NCI-H2196 treated with DMSO at 0.1 percent for 48 hours (cell line): Measurements from ENCODE around the gene LEPR.

ENCODE experiments used
- DNase-seq: peaks from one replicate; lab custom pipeline; 2025; ENCODE audit not compliant: unreplicated experiment; lab: John Stamatoyannopoulos, UW

LEPR gene

GRCh38 chr1:65412256-65412983 is 8.0 kb upstream of the LEPR start:
- DNase-seq, result no peak

DNA sequence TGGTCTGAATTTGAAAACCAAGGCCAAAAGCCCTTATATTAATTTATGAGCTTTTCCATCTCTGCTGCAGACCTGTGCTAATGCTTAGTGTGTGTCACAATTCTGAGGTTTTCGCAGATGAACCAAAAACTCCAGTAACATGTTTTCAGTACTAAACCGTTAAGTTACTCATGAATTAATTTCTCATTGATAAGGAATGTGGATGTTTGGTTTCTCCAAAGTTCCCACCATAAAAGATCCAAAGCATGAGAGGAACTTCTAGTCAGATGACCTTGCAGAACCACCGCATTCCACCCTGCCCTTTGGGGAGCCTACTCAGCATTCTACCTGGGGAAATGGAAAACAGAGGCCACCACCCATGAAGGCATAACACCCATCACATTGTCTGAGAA is 7.5 kb upstream of the LEPR start:
- DNase-seq, result no peak

GRCh38 chr1:65414538-65414937 is 5.9 kb upstream of the LEPR start:
- DNase-seq, result no peak

GRCh38 chr1:65416767-65417166 is 3.7 kb upstream of the LEPR start:
- no peak for DNase-seq

- no peak for DNase-seq
Observed at GRCh38 chr1:65417729-65418128, 2.7 kb upstream of the LEPR start.

- no peak for DNase-seq
Observed at GRCh38 chr1:65418522-65419185, 1.8 kb upstream of the LEPR start.

GRCh38 chr1:65419681-65420589 is 533 bp upstream of the LEPR start:
- peak; percentile 96 for DNase-seq

- DNase-seq, result no peak
Observed at GRCh38 chr1:65421351-65422025, 1.0 kb downstream of the LEPR start.

- DNase-seq, result no peak
Observed at GRCh38 chr1:65422241-65423203, 2.1 kb downstream of the LEPR start.

- no peak for DNase-seq
Observed at GRCh38 chr1:65423884-65424572, 3.6 kb downstream of the LEPR start.

- DNase-seq, result no peak
Observed at GRCh38 chr1:65424573-65424889, 4.1 kb downstream of the LEPR start.

DNA sequence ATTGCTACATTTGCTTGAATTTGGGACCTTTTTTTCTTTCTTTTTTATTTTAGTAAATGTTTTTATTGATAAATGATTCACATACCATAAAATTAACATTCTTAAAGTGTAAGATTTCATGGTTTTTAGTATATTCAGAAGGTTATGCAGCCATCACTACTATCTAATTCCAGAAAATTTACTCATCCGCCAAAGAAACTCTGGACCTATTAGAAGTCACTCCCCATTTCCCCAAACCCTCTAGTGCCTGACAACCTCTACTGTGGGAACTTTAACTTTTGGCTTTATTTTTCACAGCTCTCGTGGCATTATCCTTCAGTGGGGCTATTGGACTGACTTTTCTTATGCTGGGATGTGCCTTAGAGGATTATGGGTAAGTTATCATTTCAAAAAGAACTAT is 4.5 kb downstream of the LEPR start:
- DNase-seq, result no peak

GRCh38 chr1:65425697-65426096 is 5.2 kb downstream of the LEPR start:
- no peak for DNase-seq

GRCh38 chr1:65429078-65429477 is 8.6 kb downstream of the LEPR start:
- DNase-seq, result no peak

DNA sequence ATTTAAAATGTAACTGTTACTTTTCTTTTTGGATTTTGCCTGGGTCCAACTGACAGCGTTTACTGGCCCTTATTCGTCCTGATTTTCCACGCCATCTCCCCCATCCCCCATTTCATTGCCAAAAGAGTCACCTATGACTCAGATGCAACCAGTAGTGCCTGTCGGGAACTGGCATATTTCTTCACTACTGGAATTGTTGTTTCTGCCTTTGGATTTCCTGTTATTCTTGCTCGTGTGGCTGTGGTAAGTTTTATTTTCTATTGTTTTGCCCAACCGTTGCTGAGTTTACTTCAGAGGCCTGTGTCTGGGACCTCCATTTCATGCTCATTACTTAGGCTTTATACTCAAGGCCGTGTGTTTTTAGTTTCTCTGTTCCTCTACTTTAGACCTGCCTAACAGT is 9.3 kb downstream of the LEPR start:
- no peak for DNase-seq

DNA sequence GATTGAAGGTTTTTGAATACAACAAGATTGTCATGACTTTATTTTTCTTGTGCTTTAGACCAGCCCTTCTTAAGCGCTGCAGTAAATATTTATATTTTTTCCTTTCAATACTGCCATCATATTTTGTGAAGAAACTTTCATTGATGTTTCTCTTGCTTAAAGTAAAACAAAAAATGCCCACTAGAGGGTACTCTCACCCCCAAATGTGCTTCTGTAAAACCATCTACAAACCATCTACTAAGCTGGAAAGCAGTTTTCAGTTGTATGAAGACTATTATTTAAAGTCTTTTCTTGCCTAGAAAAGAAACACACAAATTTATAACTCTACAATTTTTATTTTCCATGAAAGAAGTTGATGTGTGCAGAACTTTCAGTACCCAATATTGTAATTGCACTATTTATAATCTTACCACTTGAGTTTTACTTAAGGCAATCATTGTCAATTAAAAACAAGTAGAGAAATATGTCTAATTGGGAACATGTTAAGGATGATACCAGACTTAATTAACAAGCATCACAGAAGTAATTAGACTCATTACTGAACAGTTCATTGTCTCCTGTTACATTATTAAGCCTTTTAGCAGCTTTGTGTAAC is 10.7 kb downstream of the LEPR start:
- DNase-seq, result no peak

- no peak for DNase-seq
Observed at GRCh38 chr1:65432918-65433317, 12.4 kb downstream of the LEPR start.

GRCh38 chr1:65434255-65434654 is 13.8 kb downstream of the LEPR start:
- no peak for DNase-seq

GRCh38 chr1:65434760-65435159 is 14.3 kb downstream of the LEPR start:
- no peak for DNase-seq
